Ishikawa (cell line): Measurements from ENCODE around the gene GTF3C5.

Experiments used
- CEBPB ChIP-seq: IDR thresholded peaks from 2 replicates; pipeline ENCODE4 v1.6.1; 2012
- CREB1 ChIP-seq: IDR thresholded peaks from 2 replicates; pipeline ENCODE4 v1.6.1; 2012; ENCODE audit warnings: low read depth
- EGR1 ChIP-seq: IDR thresholded peaks from 2 replicates; pipeline ENCODE4 v1.6.1; 2012
- EP300 ChIP-seq: IDR thresholded peaks from 2 replicates; pipeline ENCODE4 v1.6.1; 2012; ENCODE audit warnings: borderline replicate concordance
- FOXM1 ChIP-seq: IDR thresholded peaks from 2 replicates; pipeline ENCODE4 v1.6.1; 2012; ENCODE audit warnings: low read depth, borderline replicate concordance
- MAX ChIP-seq: IDR thresholded peaks from 2 replicates; pipeline ENCODE4 v1.6.1; 2012
- NFIC ChIP-seq: IDR thresholded peaks from 2 replicates; pipeline ENCODE4 v1.6.1; 2012
- RAD21 ChIP-seq: IDR thresholded peaks from 2 replicates; pipeline ENCODE4 v1.6.1; 2012; ENCODE audit warnings: low read depth
- REST ChIP-seq: IDR thresholded peaks from 2 replicates; pipeline ENCODE4 v1.6.1; 2012; ENCODE audit warnings: low read depth, mild to moderate bottlenecking
- TAF1 ChIP-seq: IDR thresholded peaks from 2 replicates; pipeline ENCODE4 v1.6.1; 2012; ENCODE audit warnings: low read depth, mild to moderate bottlenecking
- TCF12 ChIP-seq: IDR thresholded peaks from 2 replicates; pipeline ENCODE4 v1.6.1; 2012; ENCODE audit warnings: low read depth
- TEAD4 ChIP-seq: IDR thresholded peaks from 2 replicates; pipeline ENCODE4 v1.6.1; 2012
- USF1 ChIP-seq: IDR thresholded peaks from 2 replicates; pipeline ENCODE4 v1.6.1; 2012
- YY1 ChIP-seq: IDR thresholded peaks from 2 replicates; pipeline ENCODE4 v1.6.1; 2012; ENCODE audit warnings: low read depth
- ZBTB7A ChIP-seq: IDR thresholded peaks from 2 replicates; pipeline ENCODE4 v1.6.1; 2012; ENCODE audit warnings: low read depth

The GTF3C5 gene

GRCh38 chr9:133089271-133089671 lies 58.5 kb downstream of the GTF3C5 start:
- TF ChIP-seq TEAD4 = no peak
- no peak for TF ChIP-seq TCF12
- TF ChIP-seq FOXM1 = no peak
- TF ChIP-seq NFIC = no peak
- TF ChIP-seq ZBTB7A = no peak
- no peak for TF ChIP-seq RAD21
- TF ChIP-seq EGR1 = no peak
- no peak for TF ChIP-seq YY1
- no peak for TF ChIP-seq CREB1
- TF ChIP-seq MAX = no peak
- no peak for TF ChIP-seq USF1
- no peak for TF ChIP-seq REST
- TF ChIP-seq CEBPB = no peak
- no peak for TF ChIP-seq EP300

GRCh38 chr9:133090187-133090586 lies 59.4 kb downstream of the GTF3C5 start:
- TF ChIP-seq CEBPB = no peak
- no peak for TF ChIP-seq ZBTB7A
- TF ChIP-seq TAF1 = no peak
- TF ChIP-seq NFIC = no peak
- no peak for TF ChIP-seq USF1
- TF ChIP-seq REST = no peak
- TF ChIP-seq EP300 = no peak
- TF ChIP-seq TCF12 = no peak
- TF ChIP-seq EGR1 = no peak
- TF ChIP-seq YY1 = no peak
- no peak for TF ChIP-seq FOXM1
- no peak for TF ChIP-seq CREB1
- no peak for TF ChIP-seq RAD21
- no peak for TF ChIP-seq MAX
- TF ChIP-seq TEAD4 = no peak

- TF ChIP-seq TEAD4 = no peak
- TF ChIP-seq RAD21 = no peak
- no peak for TF ChIP-seq FOXM1
- TF ChIP-seq TCF12 = no peak
- no peak for TF ChIP-seq EP300
- TF ChIP-seq ZBTB7A = no peak
- no peak for TF ChIP-seq EGR1
- no peak for TF ChIP-seq TAF1
- TF ChIP-seq MAX = no peak
- no peak for TF ChIP-seq CREB1
- TF ChIP-seq REST = no peak
- TF ChIP-seq CEBPB = no peak
- no peak for TF ChIP-seq YY1
- TF ChIP-seq USF1 = no peak
- no peak for TF ChIP-seq NFIC
Observed at GRCh38 chr9:133090752-133091385, 60.1 kb downstream of the GTF3C5 start.
